ENCODE results near the gene MIR17HG. TPM values are rescaled to one million over a fixed set of nuclear protein-coding genes. Genes with fewer than 3 reads are reported as not detected.

The MIR17HG gene
- total RNA-seq, 4 donors from 2014 or later = 3.3 to 16.2 (median 4.6) TPM

DNA sequence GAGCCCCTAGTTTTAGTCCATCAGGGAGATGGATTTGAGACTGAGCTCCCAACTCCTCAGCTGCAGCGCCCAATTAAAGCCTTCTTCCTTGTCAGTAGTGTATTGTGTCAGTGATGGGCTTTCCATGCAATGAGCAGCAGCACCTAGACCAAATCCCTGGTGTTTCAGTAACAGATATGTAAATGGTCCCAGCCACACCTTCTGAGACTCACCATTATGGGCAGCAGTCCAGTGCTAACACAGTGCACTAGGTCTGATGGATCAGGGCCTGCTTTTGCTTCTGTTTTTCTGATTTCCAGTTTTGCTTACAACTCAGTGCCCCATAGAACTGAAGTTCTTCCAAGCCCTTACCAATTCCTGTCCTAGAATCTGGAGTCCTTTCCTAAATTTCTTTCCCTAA, 41.8 kb upstream of the MIR17HG start:
- intact Hi-C loops (cut with DNase I; ENCODE audit: low total_unique reads) = no loop called here
- Histone ChIP-seq H3K4me1 (no peaks in the 10 kb centered on the region), H3K27ac (no peak overlapping the region), H3K9me3 (no peaks in the 10 kb centered on the region), H3K27me3 (no peaks in the 10 kb centered on the region), H3K36me3 (peaks cover 0 to 2% of the 10 kb centered on the region in 2 donors), H3K4me3 (no peak overlapping the region)
- TF ChIP-seq, protein P1, sequence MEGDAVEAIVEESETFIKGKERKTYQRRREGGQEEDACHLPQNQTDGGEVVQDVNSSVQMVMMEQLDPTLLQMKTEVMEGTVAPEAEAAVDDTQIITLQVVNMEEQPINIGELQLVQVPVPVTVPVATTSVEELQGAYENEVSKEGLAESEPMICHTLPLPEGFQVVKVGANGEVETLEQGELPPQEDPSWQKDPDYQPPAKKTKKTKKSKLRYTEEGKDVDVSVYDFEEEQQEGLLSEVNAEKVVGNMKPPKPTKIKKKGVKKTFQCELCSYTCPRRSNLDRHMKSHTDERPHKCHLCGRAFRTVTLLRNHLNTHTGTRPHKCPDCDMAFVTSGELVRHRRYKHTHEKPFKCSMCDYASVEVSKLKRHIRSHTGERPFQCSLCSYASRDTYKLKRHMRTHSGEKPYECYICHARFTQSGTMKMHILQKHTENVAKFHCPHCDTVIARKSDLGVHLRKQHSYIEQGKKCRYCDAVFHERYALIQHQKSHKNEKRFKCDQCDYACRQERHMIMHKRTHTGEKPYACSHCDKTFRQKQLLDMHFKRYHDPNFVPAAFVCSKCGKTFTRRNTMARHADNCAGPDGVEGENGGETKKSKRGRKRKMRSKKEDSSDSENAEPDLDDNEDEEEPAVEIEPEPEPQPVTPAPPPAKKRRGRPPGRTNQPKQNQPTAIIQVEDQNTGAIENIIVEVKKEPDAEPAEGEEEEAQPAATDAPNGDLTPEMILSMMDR (IDR thresholded peaks at IDR 0.05) = no peak
- TF ChIP-seq POLR2A (IDR thresholded peaks at IDR 0.05) = no peak
- no peak for DNase-seq

DNA sequence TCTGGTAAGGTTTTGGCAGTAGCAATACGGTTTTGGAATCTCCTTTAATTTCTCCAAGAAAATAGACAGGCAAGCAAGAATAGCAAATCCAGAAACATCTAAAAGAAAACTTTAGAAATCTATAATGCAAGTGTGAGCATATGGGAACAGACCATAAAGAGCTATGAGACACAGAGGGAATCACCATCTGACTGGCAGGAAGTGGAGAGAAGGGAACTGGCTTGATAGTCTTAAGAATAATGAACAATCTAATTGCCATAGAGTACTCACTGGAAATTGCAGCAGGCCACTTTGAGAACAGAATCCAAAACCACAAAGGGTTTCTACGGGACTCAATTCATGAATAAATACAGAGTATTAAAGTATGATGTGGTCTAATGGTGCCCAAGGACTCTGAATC, 39.6 kb upstream of the MIR17HG start:
- no peak overlapping the region for H3K27ac ChIP-seq
- intact Hi-C loops (cut with DNase I; ENCODE audit: low total_unique reads) = no loop called here
- no peak overlapping the region for H3K4me3 ChIP-seq
- no peak for TF ChIP-seq POLR2A (IDR thresholded peaks at IDR 0.05)
- TF ChIP-seq, protein P1 (IDR thresholded peaks at IDR 0.05) = no peak
- no peak for DNase-seq
- no peaks in the 10 kb centered on the region for H3K9me3 ChIP-seq
- no peaks in the 10 kb centered on the region for H3K4me1 ChIP-seq
- H3K27me3 ChIP-seq = no peaks in the 10 kb centered on the region
- H3K36me3 ChIP-seq = peaks cover 0 to 2% of the 10 kb centered on the region in 2 donors

DNA sequence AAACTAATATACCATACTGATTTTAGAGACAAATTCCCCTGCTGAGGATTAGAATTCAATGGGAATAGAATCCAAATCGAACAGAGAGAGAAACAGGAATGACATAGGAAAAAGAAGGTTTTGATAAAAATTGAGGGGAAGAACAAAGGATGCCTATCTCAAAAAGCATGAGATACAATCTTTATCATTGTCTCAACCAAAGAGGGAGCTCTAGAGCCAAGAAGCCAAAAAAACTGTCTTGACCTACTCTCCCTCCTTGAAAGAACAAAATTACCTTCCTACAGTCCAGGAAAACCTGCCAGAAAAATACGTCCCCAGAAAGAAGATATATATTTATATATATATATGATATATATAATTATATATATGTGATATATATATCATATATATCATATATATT, 39.2 kb upstream of the MIR17HG start:
- intact Hi-C loops (cut with DNase I; ENCODE audit: low total_unique reads) = no loop called here
- H3K4me1 ChIP-seq = no peaks in the 10 kb centered on the region
- TF ChIP-seq, protein P1 (IDR thresholded peaks at IDR 0.05) = no peak
- TF ChIP-seq POLR2A (IDR thresholded peaks at IDR 0.05) = no peak
- peaks cover 0 to 2% of the 10 kb centered on the region in 2 donors for H3K36me3 ChIP-seq
- DNase-seq = no peak
- H3K27me3 ChIP-seq = no peaks in the 10 kb centered on the region
- H3K4me3 ChIP-seq = no peak overlapping the region
- H3K27ac ChIP-seq = no peak overlapping the region
- H3K9me3 ChIP-seq = no peaks in the 10 kb centered on the region

DNA sequence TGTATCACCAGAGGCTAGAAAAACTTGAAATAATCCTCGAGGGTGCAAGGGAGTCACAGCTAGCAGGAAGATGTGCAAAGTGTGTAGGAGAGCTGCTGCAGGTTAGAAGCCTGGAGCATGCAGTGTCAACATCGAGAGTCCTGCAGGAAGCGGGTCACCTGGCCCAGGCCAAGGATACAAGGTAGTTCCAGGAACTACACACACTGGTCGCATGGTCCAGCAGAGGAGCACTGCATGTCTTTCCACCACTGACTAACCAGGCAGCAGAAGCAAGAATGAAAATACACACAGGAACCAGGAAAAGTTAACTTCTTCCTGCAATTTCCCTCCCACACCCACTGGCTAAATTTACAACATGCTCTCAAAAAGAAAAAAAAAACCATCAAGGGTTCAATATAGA, 36.0 kb upstream of the MIR17HG start:
- intact Hi-C loops (cut with DNase I; ENCODE audit: low total_unique reads) = no loop called here
- no peak for DNase-seq

DNA sequence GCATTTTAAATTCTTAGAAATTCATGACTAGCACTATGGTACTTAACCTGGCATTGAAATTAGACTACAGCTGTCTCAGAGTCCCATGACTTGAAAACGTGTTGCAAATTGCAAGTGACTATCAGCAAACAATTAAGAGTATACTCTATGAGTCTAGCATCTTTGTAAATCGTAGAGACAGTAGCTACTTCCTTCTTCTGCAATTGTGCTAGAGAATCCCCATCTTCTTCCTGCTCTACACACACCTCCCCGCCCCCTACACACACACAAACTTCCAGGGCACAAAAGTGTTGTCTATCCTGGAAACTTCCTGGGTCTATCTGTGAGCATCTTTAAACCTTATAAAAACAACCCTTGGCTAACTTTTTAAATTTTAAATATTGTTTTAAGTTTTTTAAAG, 35.2 kb upstream of the MIR17HG start:
- intact Hi-C loops (cut with DNase I; ENCODE audit: low total_unique reads) = no loop called here
- Histone ChIP-seq H3K9me3 (no peaks in the 10 kb centered on the region), H3K4me1 (no peaks in the 10 kb centered on the region), H3K36me3 (peaks cover 0 to 2% of the 10 kb centered on the region in 2 donors), H3K4me3 (no peak overlapping the region), H3K27ac (no peak overlapping the region), H3K27me3 (peaks cover 0 to 23% of the 10 kb centered on the region in 2 donors)
- DNase-seq = no peak
- TF ChIP-seq, protein P1 (IDR thresholded peaks at IDR 0.05) = no peak
- no peak for TF ChIP-seq POLR2A (IDR thresholded peaks at IDR 0.05)

More for the DNA sequence above, 36.0 kb upstream of the MIR17HG start:
- Histone ChIP-seq H3K27me3 (peaks cover 0 to 23% of the 10 kb centered on the region in 2 donors), H3K4me3 (no peak overlapping the region), H3K9me3 (no peaks in the 10 kb centered on the region), H3K4me1 (no peaks in the 10 kb centered on the region), H3K36me3 (peaks cover 0 to 2% of the 10 kb centered on the region in 2 donors), H3K27ac (no peak overlapping the region)
- TF ChIP-seq, protein P1 (IDR thresholded peaks at IDR 0.05) = no peak
- no peak for TF ChIP-seq POLR2A (IDR thresholded peaks at IDR 0.05)
